BJ (cell line): ENCODE data around the gene POLR1F. TPM values are rescaled to one million over a fixed set of nuclear protein-coding genes. Genes with fewer than 3 reads are reported as not detected.
"Not testable (repeated sequence)": the region's sequence is repeated elsewhere in the genome, so short reads cannot be mapped to it uniquely, and the experiment has no call there.

Source experiments
- CTCF ChIA-PET: fragments of 350-600 bp; formaldehyde crosslinking; extraction: SDS; loops from one replicate; lab custom pipeline; 2021; ENCODE audit warnings: antibody characterized with exemption, inconsistent platforms; lab: Yijun Ruan, JAX
- POLR2A ChIA-PET: fragments of 300-600 bp; sonication (Branson Sonifier 250); formaldehyde crosslinking; extraction: SDS; loops from one replicate; lab custom pipeline; 2021; ENCODE audit warnings: antibody characterized with exemption; lab: Charles Lee
- DNase-seq: peaks from one replicate; pipeline ENCODE4 v3.0.0-alpha.2; 2011; ENCODE audit warnings: low read depth
- H3K27me3 ChIP-seq: 2 replicates; pipeline ENCODE4 v1.6.0; 2011; ENCODE audit warnings: low read length; ENCODE audit not compliant: control insufficient read depth, insufficient read depth
- H3K36me3 ChIP-seq: 2 replicates; pipeline ENCODE4 v1.5.1; 2011; ENCODE audit warnings: low read length; ENCODE audit not compliant: control insufficient read depth, insufficient read depth
- H3K4me3 ChIP-seq: 2 replicates; pipeline ENCODE4 v1.5.1; 2011; ENCODE audit warnings: low read depth, mild to moderate bottlenecking, control low read depth, low read length
- CTCF ChIP-seq: IDR thresholded peaks from 2 replicates; pipeline ENCODE4 v1.5.1; 2011; ENCODE audit warnings: low read depth, mild to moderate bottlenecking, control low read depth, inconsistent platforms, low read length, moderate library complexity; ENCODE audit not compliant: insufficient read depth
- polyA plus RNA-seq: library from polyadenylated mRNA; depleted of rRNA; stranded (reverse); fragments of >200 nt; gene quantifications from 2 replicates; pipeline ENCODE4 v1.2.3, GENCODE V29; 2011

The POLR1F gene
- polyA plus RNA-seq, 1 experiment = 5.1 TPM

- no peak for TF ChIP-seq CTCF
- no peak overlapping the region for H3K4me3 ChIP-seq
- no peak for DNase-seq
- POLR2A ChIA-PET = no interaction called here
- no peaks in the 10 kb centered on the region for H3K27me3 ChIP-seq
- H3K36me3 ChIP-seq = 0 out of 2 replicates have a peak, but pooled peaks cover 1% of the 10 kb centered on the region
- CTCF ChIA-PET = interaction anchor here (3.5 kb wide), 1 partner anchor 8 kb away, joined by 20 read pairs; the partner anchor contains the start of gene POLR1F
Observed at GRCh38 chr7:19700936-19701335, 7.9 kb downstream of the POLR1F start.

GRCh38 chr7:19698331-19698730, 10.5 kb downstream of the POLR1F start:
- H3K36me3 ChIP-seq = no peaks in the 10 kb centered on the region
- DNase-seq = no peak
- no peak for TF ChIP-seq CTCF
- POLR2A ChIA-PET = no interaction called here
- CTCF ChIA-PET = interaction anchor here (3.5 kb wide), 1 partner anchor 11 kb away, joined by 20 read pairs; the partner anchor contains the start of gene POLR1F
- no peak overlapping the region for H3K4me3 ChIP-seq
- H3K27me3 ChIP-seq = no peaks in the 10 kb centered on the region

GRCh38 chr7:19696926-19697325, 11.9 kb downstream of the POLR1F start:
- Histone ChIP-seq H3K27me3 (no peaks in the 10 kb centered on the region), H3K36me3 (no peaks in the 10 kb centered on the region), H3K4me3 (no peak overlapping the region)
- DNase-seq = no peak
- ChIA-PET POLR2A (no interaction called here), CTCF (interaction anchor here (1.2 kb wide), 2 partner anchors 10 to 12 kb away, joined by 3 to 4 read pairs; partner anchors contain the start of gene POLR1F)
- no peak for TF ChIP-seq CTCF

GRCh38 chr7:19692111-19692828, 16.6 kb downstream of the POLR1F start:
- CTCF ChIA-PET = interaction anchor here (1.2 kb wide), 1 partner anchor 17 kb away, joined by 4 read pairs; the partner anchor contains the start of gene POLR1F
- no peak for DNase-seq
- POLR2A ChIA-PET = no interaction called here
- TF ChIP-seq CTCF = no peak
- Histone ChIP-seq H3K4me3 (no peak overlapping the region), H3K36me3 (no peaks in the 10 kb centered on the region), H3K27me3 (no peaks in the 10 kb centered on the region)

- Histone ChIP-seq H3K27me3 (no peaks in the 10 kb centered on the region), H3K36me3 (no peaks in the 10 kb centered on the region), H3K4me3 (no peak overlapping the region)
- DNase-seq = no peak
- CTCF ChIA-PET = no interaction called here
- POLR2A ChIA-PET = no interaction called here
- TF ChIP-seq CTCF = no peak
Observed at GRCh38 chr7:19690736-19691135, 18.1 kb downstream of the POLR1F start.

GRCh38 chr7:19689130-19689529, 19.7 kb downstream of the POLR1F start:
- CTCF ChIA-PET, H3K27me3 ChIP-seq, DNase-seq, H3K4me3 ChIP-seq, POLR2A ChIA-PET, H3K36me3 ChIP-seq: not testable (repeated sequence)
